Measurements from ENCODE around the gene GPR3. TPM values are rescaled to one million over a fixed set of nuclear protein-coding genes. Genes with fewer than 3 reads are reported as not detected.

Gene GPR3
- total and polyA plus RNA-seq, 2 experiments from 2014 or later = 1.9 to 2.8 TPM

DNA sequence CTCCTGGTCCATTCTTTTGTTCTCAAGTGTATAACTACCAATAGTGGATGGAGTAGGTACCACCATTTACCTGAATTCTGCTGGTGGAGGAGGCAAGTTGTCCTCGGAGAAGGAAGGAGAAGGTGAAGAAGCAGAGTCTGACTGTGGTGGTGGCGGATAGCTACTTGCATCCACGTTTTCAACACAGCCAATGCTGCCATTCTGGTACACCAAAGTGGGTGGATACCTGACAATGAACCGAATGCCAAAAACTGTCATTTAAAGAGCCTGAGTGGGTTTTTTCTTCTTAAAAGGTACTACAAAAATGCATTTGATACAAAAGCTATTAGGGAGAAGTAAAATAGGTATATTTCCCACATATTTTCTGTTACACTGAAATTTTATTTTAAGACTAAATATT is 20.1 kb downstream of the GPR3 start:
- peaks cover 56% of the 10 kb centered on the region for H3K36me3 ChIP-seq
- DNase-seq (ENCODE audit: low read depth in 1 of 2, low spot score in 1 of 2) = no peak
- no peaks in the 10 kb centered on the region for H3K9me3 ChIP-seq (ENCODE audit: low read depth)
- H3K27ac ChIP-seq = no peak overlapping the region
- TF ChIP-seq, protein P1, sequence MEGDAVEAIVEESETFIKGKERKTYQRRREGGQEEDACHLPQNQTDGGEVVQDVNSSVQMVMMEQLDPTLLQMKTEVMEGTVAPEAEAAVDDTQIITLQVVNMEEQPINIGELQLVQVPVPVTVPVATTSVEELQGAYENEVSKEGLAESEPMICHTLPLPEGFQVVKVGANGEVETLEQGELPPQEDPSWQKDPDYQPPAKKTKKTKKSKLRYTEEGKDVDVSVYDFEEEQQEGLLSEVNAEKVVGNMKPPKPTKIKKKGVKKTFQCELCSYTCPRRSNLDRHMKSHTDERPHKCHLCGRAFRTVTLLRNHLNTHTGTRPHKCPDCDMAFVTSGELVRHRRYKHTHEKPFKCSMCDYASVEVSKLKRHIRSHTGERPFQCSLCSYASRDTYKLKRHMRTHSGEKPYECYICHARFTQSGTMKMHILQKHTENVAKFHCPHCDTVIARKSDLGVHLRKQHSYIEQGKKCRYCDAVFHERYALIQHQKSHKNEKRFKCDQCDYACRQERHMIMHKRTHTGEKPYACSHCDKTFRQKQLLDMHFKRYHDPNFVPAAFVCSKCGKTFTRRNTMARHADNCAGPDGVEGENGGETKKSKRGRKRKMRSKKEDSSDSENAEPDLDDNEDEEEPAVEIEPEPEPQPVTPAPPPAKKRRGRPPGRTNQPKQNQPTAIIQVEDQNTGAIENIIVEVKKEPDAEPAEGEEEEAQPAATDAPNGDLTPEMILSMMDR (IDR thresholded peaks at IDR 0.05; ENCODE audit: low read depth, low read length) = no peak
- H3K4me1 ChIP-seq (ENCODE audit: low read depth) = peaks cover 1% of the 10 kb centered on the region
- H3K4me3 ChIP-seq = no peak overlapping the region
- H3K27me3 ChIP-seq = no peaks in the 10 kb centered on the region

DNA sequence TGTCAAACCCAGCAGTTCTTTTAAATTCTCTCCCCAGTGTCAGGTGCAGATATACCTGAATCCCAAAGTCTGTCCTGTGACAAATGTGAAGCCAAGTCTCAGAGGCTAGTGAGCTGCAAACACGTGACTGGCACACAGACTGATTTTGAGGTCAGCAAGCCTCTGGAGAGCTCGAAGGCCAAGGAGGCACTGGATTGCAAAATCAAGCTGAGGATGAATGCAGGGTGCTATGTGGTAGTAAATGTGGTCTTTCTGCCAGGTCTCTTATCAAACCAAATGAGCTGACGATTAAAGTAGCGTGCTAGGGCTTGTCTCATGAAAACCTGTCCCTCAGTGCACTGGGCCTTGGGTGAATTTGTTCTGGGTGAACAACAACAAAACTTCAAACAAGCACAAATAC is 20.6 kb downstream of the GPR3 start:
- Histone ChIP-seq H3K9me3 (ENCODE audit: low read depth) (no peaks in the 10 kb centered on the region), H3K4me3 (no peak overlapping the region), H3K36me3 (peaks cover 57% of the 10 kb centered on the region), H3K4me1 (ENCODE audit: low read depth) (peaks cover 6% of the 10 kb centered on the region), H3K27me3 (no peaks in the 10 kb centered on the region), H3K27ac (no peak overlapping the region)
- TF ChIP-seq, protein P1 (IDR thresholded peaks at IDR 0.05; ENCODE audit: low read depth, low read length) = no peak
- peak in 1 of 2 donors; percentile 57 for DNase-seq (ENCODE audit: low read depth in 1 of 2, low spot score in 1 of 2)

DNA sequence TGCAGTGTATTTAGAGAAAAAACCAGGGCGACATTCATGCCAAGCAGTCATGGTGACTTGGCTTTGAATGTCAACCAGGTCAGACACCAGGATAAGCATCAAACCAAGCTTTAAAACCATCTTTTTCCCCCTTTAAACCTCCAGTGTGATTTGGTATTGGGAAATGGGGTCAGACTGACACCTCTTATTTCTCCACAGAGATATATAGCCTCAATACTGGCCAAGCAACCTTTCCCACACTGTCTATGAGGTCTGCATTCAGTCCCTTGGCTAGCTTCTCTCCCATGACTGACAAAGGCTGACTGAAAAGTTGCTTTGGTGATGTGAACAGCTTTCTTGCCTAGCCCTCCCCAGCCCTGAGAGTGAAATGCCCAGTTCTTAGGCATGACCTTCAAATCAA is 21.7 kb downstream of the GPR3 start:
- Histone ChIP-seq H3K27ac (no peak overlapping the region), H3K4me1 (ENCODE audit: low read depth) (peaks cover 17% of the 10 kb centered on the region), H3K4me3 (no peak overlapping the region), H3K36me3 (peaks cover 59% of the 10 kb centered on the region), H3K27me3 (no peaks in the 10 kb centered on the region), H3K9me3 (ENCODE audit: low read depth) (no peaks in the 10 kb centered on the region)
- TF ChIP-seq, protein P1 (IDR thresholded peaks at IDR 0.05; ENCODE audit: low read depth, low read length) = no peak
- DNase-seq (ENCODE audit: low read depth in 1 of 2, low spot score in 1 of 2) = no peak

DNA sequence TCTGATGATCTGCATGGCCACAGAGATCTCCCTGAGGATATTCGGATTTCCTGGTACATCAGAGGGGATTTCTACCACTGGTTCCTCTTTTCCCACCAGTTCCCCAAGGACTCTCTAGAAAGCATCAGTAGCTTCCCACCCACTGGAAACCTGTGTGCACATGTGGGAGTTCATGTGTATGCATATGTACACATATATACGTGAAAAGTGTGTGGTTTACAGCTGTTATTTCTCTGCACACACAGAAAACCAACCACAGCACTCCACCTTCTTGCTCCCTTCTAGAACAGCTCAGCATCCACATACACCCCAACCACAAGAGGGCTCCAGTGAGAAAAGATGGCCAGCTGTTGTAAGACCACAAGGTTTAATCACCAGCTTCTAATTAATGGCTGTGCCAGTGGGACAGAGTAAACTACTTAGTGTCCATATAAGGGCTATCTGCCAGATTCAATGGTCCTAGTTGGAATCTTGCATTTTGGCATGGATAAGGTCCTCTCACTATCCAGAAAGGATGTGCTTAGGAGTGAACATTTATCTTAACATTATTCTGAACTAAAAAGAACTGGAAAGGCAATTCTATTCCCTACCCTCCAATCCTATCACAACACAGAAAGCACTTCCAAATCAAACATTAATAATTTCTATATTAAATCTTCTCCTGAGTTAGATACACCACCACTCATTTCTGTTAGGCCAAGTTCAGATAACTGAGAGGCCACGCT is 24.1 kb downstream of the GPR3 start:
- no peaks in the 10 kb centered on the region for H3K27me3 ChIP-seq
- H3K36me3 ChIP-seq = peaks cover 44% of the 10 kb centered on the region
- H3K4me1 ChIP-seq (ENCODE audit: low read depth) = peaks cover 29% of the 10 kb centered on the region
- H3K4me3 ChIP-seq = no peak overlapping the region
- no peak overlapping the region for H3K27ac ChIP-seq
- TF ChIP-seq, protein P1 (IDR thresholded peaks at IDR 0.05; ENCODE audit: low read depth, low read length) = peak; percentile 76
- H3K9me3 ChIP-seq (ENCODE audit: low read depth) = no peaks in the 10 kb centered on the region
- DNase-seq (ENCODE audit: low read depth in 1 of 2, low spot score in 1 of 2) = peak; percentile 74 to 80

DNA sequence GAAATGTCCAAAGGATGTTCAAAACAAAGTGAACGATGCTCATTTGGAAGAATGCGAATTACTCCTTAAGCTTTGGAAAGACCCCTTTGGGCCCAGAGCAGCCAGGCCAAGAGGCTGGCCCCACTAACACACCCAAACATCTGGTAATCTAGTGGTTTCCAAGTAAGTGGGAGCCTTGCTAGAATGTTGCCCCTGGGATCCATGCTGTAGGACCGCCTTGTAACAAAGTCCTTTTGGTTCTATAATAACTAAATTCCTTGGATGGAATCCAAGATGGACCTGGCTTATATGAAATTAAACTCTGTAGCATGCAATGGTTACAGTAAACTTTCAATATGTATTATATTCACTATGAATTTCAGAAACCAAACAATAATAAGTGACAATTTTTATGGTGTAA is 25.3 kb downstream of the GPR3 start:
- no peak overlapping the region for H3K4me3 ChIP-seq
- H3K36me3 ChIP-seq = peaks cover 34% of the 10 kb centered on the region
- no peaks in the 10 kb centered on the region for H3K9me3 ChIP-seq (ENCODE audit: low read depth)
- H3K27ac ChIP-seq = peak overlapping the region; percentile 97
- H3K27me3 ChIP-seq = no peaks in the 10 kb centered on the region
- DNase-seq (ENCODE audit: low read depth in 1 of 2, low spot score in 1 of 2) = no peak
- peaks cover 29% of the 10 kb centered on the region for H3K4me1 ChIP-seq (ENCODE audit: low read depth)
- TF ChIP-seq, protein P1 (IDR thresholded peaks at IDR 0.05; ENCODE audit: low read depth, low read length) = no peak
